K562 (cell line): ENCODE results near the gene CLIC1. TPM values are rescaled to one million over a fixed set of nuclear protein-coding genes. Genes with fewer than 3 reads are reported as not detected.
A peak's percentile ranks its signal among the peaks of the same experiment; 100 is the strongest.

ENCODE experiments used
- ATF1 ChIP-seq, 2 experiments: fragments of 450-650 bp in 1 of 2; IDR thresholded peaks; 2 replicates each; pipeline ENCODE4 v1.6.1; 2016; ENCODE audit warnings: missing compliant biosample characterization in 1 of 2, missing genetic modification characterization in 1 of 2
- BCL6 ChIP-seq: fragments of 250-450 bp; sonication (Bioruptor Pico); IDR thresholded peaks from 2 replicates; pipeline ENCODE4 v1.4.0; 2020
- CCAR2 ChIP-seq: fragments of 200-400 bp; formaldehyde crosslinking; IDR thresholded peaks from 2 replicates; pipeline ENCODE4 v1.6.1; 2017; ENCODE audit warnings: mild to moderate bottlenecking, low read depth, low read length
- CGGBP1 ChIP-seq: fragments of 250-450 bp; sonication (Bioruptor Pico); IDR thresholded peaks from 2 replicates; pipeline ENCODE4 v1.9.0; 2021; ENCODE audit warnings: mild to moderate bottlenecking
- CHD4 ChIP-seq: fragments of 200-600 bp; sonication (generic); IDR thresholded peaks from 3 replicates; pipeline ENCODE4 v1.6.1; 2012; ENCODE audit warnings: low read depth, mild to moderate bottlenecking, mixed read lengths, low read length, inconsistent platforms; ENCODE audit not compliant: insufficient read depth, insufficient replicate concordance, poor library complexity, severe bottlenecking
- CREB1 ChIP-seq, 2 experiments: sonication (generic) in 1 of 2; formaldehyde crosslinking in 1 of 2; IDR thresholded peaks; 2 replicates each; pipeline versions ENCODE4 v1.6.1 to v1.8.0; 2012 to 2022; ENCODE audit warnings: inconsistent platforms in 1 of 2, mild to moderate bottlenecking in 1 of 2, missing genetic modification reagents in 1 of 2, moderate library complexity in 1 of 2
- HBP1 ChIP-seq: fragments of 450-650 bp; formaldehyde crosslinking; IDR thresholded peaks from 2 replicates; pipeline ENCODE4 v1.4.0; 2022; ENCODE audit warnings: missing genetic modification characterization
- HNRNPLL ChIP-seq: fragments of 200-400 bp; formaldehyde crosslinking; IDR thresholded peaks from 2 replicates; pipeline ENCODE4 v1.6.1; 2017; ENCODE audit warnings: low read length, low read depth, mild to moderate bottlenecking; ENCODE audit not compliant: poor library complexity, severe bottlenecking
- MAFG ChIP-seq: fragments of 450-650 bp; conservative IDR thresholded peaks from 2 replicates; pipeline ENCODE4 v1.6.1; 2016; ENCODE audit warnings: missing genetic modification characterization, missing compliant biosample characterization
- MTA2 ChIP-seq: fragments of 450-650 bp; IDR thresholded peaks from 2 replicates; pipeline ENCODE4 v1.6.1; 2016; ENCODE audit warnings: low read depth
- NFYB ChIP-seq: IDR thresholded peaks from 2 replicates; pipeline ENCODE4 v1.6.1; 2011; ENCODE audit warnings: mild to moderate bottlenecking, moderate library complexity; ENCODE audit not compliant: insufficient read length; ENCODE audit errors: extremely low read depth
- RBM34 ChIP-seq: fragments of 200-400 bp; formaldehyde crosslinking; IDR thresholded peaks from 2 replicates; pipeline ENCODE4 v1.6.1; 2018; ENCODE audit warnings: low read length, borderline replicate concordance; ENCODE audit not compliant: insufficient read depth
- SNRNP70 ChIP-seq: fragments of 200-400 bp; formaldehyde crosslinking; optimal IDR thresholded peaks from 2 replicates; pipeline ENCODE3; 2017; ENCODE audit warnings: low read depth, low read length
- ZNF3 ChIP-seq: fragments of 250-450 bp; sonication (Bioruptor Pico); IDR thresholded peaks from 2 replicates; pipeline ENCODE4 v1.5.0; 2021; ENCODE audit warnings: mild to moderate bottlenecking, moderate library complexity
- ZNF57 ChIP-seq: fragments of 450-650 bp; formaldehyde crosslinking; IDR thresholded peaks from 2 replicates; pipeline ENCODE4 v1.4.0; 2020; ENCODE audit warnings: mild to moderate bottlenecking, moderate library complexity
- ZNF79 ChIP-seq: fragments of 250-450 bp; sonication (Bioruptor Pico); IDR thresholded peaks from 2 replicates; pipeline ENCODE4 v1.4.0; 2020; ENCODE audit warnings: low read depth, mild to moderate bottlenecking, moderate library complexity
- polyA plus RNA-seq, 8 experiments: library from polyadenylated mRNA; depleted of rRNA in 4 of 8; stranded (reverse) in 5 of 8; unstranded in 3 of 8; fragments of >200 nt; fragmentation: Nextera tagmentation in 2 of 8; fragmentation: Illumina TruSeq in 1 of 8; extraction: Ambion mirVana in 2 of 8; extraction: Trizol in 1 of 8; gene quantifications; 2 replicates each; pipeline versions ENCODE4 v1.2.1 to v1.2.3, GENCODE V29; 2011 to 2014; ENCODE audit warnings: inconsistent platforms in 1 of 8, missing spikeins in 1 of 8
- total RNA-seq, 7 experiments: library from RNA; depleted of rRNA in 6 of 7; stranded (reverse); fragments of >200 nt in 6 of 7; fragmentation: Illumina TruSeq in 2 of 7; extraction: Trizol in 2 of 7; gene quantifications; 2 replicates each; pipeline versions ENCODE4 v1.2.1 to v1.2.3, GENCODE V29; 2011 to 2021; ENCODE audit warnings: low replicate concordance in 1 of 7

CLIC1 gene
- total and polyA plus RNA-seq, 9 of the 15 experiments (the other 6 are each of a cell fraction or from before 2014, with no cell fraction given) = 1,267 to 2,419 (median 1,808) TPM

- TF ChIP-seq ZNF3 (CRISPR knock-in tag) = 0 out of 2 replicates have a peak, but pooled peaks have one; percentile 18
- no peak for TF ChIP-seq ATF1 (CRISPR knock-in tag; IDR thresholded peaks at IDR 0.05)
- TF ChIP-seq ATF1 (tag; IDR thresholded peaks at IDR 0.05) = no peak; the same call in none of the 2 replicates
- TF ChIP-seq MAFG (tag) = peak; percentile 86
- 0 out of 2 replicates have a peak, but pooled peaks have one; percentile 24 for TF ChIP-seq CGGBP1 (CRISPR knock-in tag)
- no peak for TF ChIP-seq MTA2
- peak; percentile 59 for TF ChIP-seq SNRNP70
- 0 out of 2 replicates have a peak, but pooled peaks have one; percentile 6 for TF ChIP-seq ZNF57
- TF ChIP-seq CCAR2 = 0 out of 2 replicates have a peak, but pooled peaks have one; percentile 6
- peak; percentile 9; the same call in 1 of the 2 replicates for TF ChIP-seq CREB1 (IDR thresholded peaks at IDR 0.05)
- TF ChIP-seq CREB1 (CRISPR knock-in tag; IDR thresholded peaks at IDR 0.05) = no peak
- no peak for TF ChIP-seq NFYB
- TF ChIP-seq HBP1 = 0 out of 2 replicates have a peak, but pooled peaks have one; percentile 21
- peak; percentile 12 for TF ChIP-seq HNRNPLL
- TF ChIP-seq ZNF79 (CRISPR knock-in tag) = no peak
- 0 out of 2 replicates have a peak, but pooled peaks have one; percentile 5 for TF ChIP-seq BCL6
- TF ChIP-seq CHD4 = peak; percentile 82
- TF ChIP-seq RBM34 = no peak
Measured at GRCh38 chr6:31734247-31734820, 2.0 kb downstream of the CLIC1 start (continued).
